Lower leg skin (tissue), 4 donors: ENCODE measurements around the gene IRGQ. TPM values are rescaled to one million over a fixed set of nuclear protein-coding genes. Genes with fewer than 3 reads are reported as not detected.
"Not testable (repeated sequence)": the region's sequence is repeated elsewhere in the genome, so short reads cannot be mapped to it uniquely, and the experiment has no call there.

ENCODE experiments used
- DNase-seq, 2 donors: peaks; one replicate each; pipeline ENCODE4 v3.0.0-alpha.2; 2019; ENCODE audit warnings: low spot score in 2 of 2
- H3K4me3 ChIP-seq: fragments of 200-600 bp; sonication (generic); 2 replicates; pipeline ENCODE4 v1.5.1; 2017; ENCODE audit warnings: mild to moderate bottlenecking, low read depth; ENCODE audit not compliant: poor library complexity, severe bottlenecking
- CTCF ChIP-seq, 3 donors: fragments of 450-650 bp; IDR thresholded peaks; one replicate each; pipeline ENCODE4 v1.5.1; 2016; ENCODE audit warnings: antibody characterized with exemption in 3 of 3, mild to moderate bottlenecking in 3 of 3, moderate library complexity in 2 of 3
- POLR2A ChIP-seq, 2 donors: fragments of 450-650 bp; IDR thresholded peaks; one replicate each; pipeline ENCODE4 v1.6.1; 2016 to 2017; ENCODE audit warnings: antibody characterized with exemption in 2 of 2, mild to moderate bottlenecking in 1 of 2, moderate library complexity in 1 of 2
- WGBS, 2 donors: methylation state at CpG; one replicate each; pipeline ENCODE4 v1.1.5; 2018; 5-methylcytosine and 5-hydroxymethylcytosine counted together
- intact Hi-C: fragments of 100-400 bp; cut with DNase I; formaldehyde crosslinking; loops from one replicate; pipeline ENCODE4 v1.15.0; 2023; ENCODE audit warnings: low total_unique reads
- total RNA-seq, 4 donors: library from RNA; depleted of rRNA; stranded (reverse); fragments of >200 nt; gene quantifications; one replicate each; pipeline ENCODE4 v1.1.0, GENCODE V29; 2016

The IRGQ gene
- total RNA-seq, 4 donors from 2014 or later, result 17.4 to 38.9 (median 21.7) TPM

- TF ChIP-seq CTCF (IDR thresholded peaks at IDR 0.05) (no peak), POLR2A (IDR thresholded peaks at IDR 0.05) (no peak)
- intact Hi-C loops, result no loop called here
- no peak overlapping the region for H3K4me3 ChIP-seq
- WGBS, 2 donors, result 5 to 8% methylated on average over 9 of the region's 9 CpGs
- DNase-seq, result no peak
Observed at GRCh38 chr19:43640424-43640757, 44.5 kb upstream of the IRGQ start.

GRCh38 chr19:43639519-43640423 lies 43.8 kb upstream of the IRGQ start, which contains the start of gene CADM4:
Gene CADM4 (minus strand): TSS chr19:43639850. CDS start chr19:43639790, 60 bp downstream.
- TF ChIP-seq CTCF (IDR thresholded peaks at IDR 0.05), result no peak
- TF ChIP-seq POLR2A (IDR thresholded peaks at IDR 0.05), result no peak
- intact Hi-C loops, result no loop called here
- 1% methylated on average over 47 to 59 of the region's 110 CpGs for whole genome bisulfite sequencing, 2 donors
- H3K4me3 ChIP-seq, result peak within 1 kb of the TSS; percentile 35
- no peak for DNase-seq

- DNase-seq, result no peak
- intact Hi-C loops, result no loop called here
- 11 to 14% methylated on average over 13 to 16 of the region's 18 CpGs for WGBS, 2 donors
- no peak overlapping the region for H3K4me3 ChIP-seq
- no peak for TF ChIP-seq CTCF (IDR thresholded peaks at IDR 0.05)
- TF ChIP-seq POLR2A (IDR thresholded peaks at IDR 0.05), result no peak
Observed at GRCh38 chr19:43638995-43639518, 43.1 kb upstream of the IRGQ start.

- 70 to 72% methylated on average over 13 of the region's 13 CpGs for WGBS, 2 donors
- no peak for DNase-seq
- TF ChIP-seq POLR2A (IDR thresholded peaks at IDR 0.05) (no peak), CTCF (IDR thresholded peaks at IDR 0.05) (no peak)
- intact Hi-C loops, result no loop called here
- H3K4me3 ChIP-seq, result no peak overlapping the region
Observed at GRCh38 chr19:43638214-43638994, 42.5 kb upstream of the IRGQ start.

GRCh38 chr19:43636121-43636683 lies 40.3 kb upstream of the IRGQ start:
- H3K4me3 ChIP-seq, result no peak overlapping the region
- 69 to 80% methylated on average over 13 of the region's 14 CpGs for WGBS, 2 donors
- TF ChIP-seq POLR2A (IDR thresholded peaks at IDR 0.05), result no peak
- no peak for TF ChIP-seq CTCF (IDR thresholded peaks at IDR 0.05)
- intact Hi-C loops, result no loop called here
- no peak for DNase-seq

GRCh38 chr19:43635561-43635940 lies 39.6 kb upstream of the IRGQ start:
- intact Hi-C loops, H3K4me3 ChIP-seq, DNase-seq: not testable (repeated sequence)
- 58 to 67% methylated on average over 2 of the region's 2 CpGs for WGBS, 2 donors
